Measurements from ENCODE around the gene EIF5A.

The EIF5A gene

DNA sequence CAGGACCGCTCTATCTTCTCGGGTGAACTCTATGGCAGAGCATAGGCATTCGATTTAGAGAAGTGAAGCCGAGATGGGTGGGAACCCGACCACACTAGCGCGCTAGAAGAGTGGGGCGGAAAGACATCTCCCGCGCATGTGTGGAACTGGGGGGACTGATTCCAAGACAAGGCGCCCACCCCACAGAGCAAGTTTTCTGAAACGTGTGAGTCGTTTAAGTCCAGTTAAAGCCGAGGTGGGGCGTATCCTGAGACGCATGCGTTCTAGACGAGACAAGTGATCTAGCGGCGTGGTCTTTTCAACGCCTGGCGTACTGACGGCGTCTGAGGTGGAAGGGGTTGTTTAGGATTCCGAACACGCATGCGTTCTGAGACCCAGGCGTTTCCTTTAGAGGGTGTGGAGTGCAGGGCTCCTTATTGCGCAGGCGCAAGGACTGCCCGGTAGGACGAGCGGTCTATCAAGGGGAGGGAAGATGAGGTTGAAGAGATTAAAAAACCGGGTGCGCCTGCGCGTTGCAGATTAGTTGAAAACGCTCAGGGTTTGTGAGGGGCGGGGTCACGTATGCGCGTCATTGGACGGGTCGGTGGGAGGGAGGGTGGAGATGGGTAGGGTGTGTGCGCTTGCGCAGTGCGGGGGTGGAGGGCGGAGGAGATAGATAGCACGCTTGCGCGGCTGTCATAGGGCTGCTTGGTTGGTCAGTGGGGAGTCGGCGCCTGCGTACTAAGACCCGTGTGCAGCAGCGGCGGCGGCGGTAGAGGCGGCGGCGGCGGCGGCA, at the start of gene EIF5A:
TSS of gene EIF5A (plus strand) at position 718 of the 775 bp plus-strand sequence. CDS start 2,008 bp downstream, outside the sequence.
- peak within 1 kb of the TSS; percentile 65 for H3K4me3 ChIP-seq (ENCODE audit: low read depth, low read length)
- TF ChIP-seq, protein P1, sequence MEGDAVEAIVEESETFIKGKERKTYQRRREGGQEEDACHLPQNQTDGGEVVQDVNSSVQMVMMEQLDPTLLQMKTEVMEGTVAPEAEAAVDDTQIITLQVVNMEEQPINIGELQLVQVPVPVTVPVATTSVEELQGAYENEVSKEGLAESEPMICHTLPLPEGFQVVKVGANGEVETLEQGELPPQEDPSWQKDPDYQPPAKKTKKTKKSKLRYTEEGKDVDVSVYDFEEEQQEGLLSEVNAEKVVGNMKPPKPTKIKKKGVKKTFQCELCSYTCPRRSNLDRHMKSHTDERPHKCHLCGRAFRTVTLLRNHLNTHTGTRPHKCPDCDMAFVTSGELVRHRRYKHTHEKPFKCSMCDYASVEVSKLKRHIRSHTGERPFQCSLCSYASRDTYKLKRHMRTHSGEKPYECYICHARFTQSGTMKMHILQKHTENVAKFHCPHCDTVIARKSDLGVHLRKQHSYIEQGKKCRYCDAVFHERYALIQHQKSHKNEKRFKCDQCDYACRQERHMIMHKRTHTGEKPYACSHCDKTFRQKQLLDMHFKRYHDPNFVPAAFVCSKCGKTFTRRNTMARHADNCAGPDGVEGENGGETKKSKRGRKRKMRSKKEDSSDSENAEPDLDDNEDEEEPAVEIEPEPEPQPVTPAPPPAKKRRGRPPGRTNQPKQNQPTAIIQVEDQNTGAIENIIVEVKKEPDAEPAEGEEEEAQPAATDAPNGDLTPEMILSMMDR (IDR thresholded peaks at IDR 0.05; ENCODE audit: low read depth, low read length, missing control alignments): no peak
- peak; percentile 99 for DNase-seq (ENCODE audit: low read depth)

DNA sequence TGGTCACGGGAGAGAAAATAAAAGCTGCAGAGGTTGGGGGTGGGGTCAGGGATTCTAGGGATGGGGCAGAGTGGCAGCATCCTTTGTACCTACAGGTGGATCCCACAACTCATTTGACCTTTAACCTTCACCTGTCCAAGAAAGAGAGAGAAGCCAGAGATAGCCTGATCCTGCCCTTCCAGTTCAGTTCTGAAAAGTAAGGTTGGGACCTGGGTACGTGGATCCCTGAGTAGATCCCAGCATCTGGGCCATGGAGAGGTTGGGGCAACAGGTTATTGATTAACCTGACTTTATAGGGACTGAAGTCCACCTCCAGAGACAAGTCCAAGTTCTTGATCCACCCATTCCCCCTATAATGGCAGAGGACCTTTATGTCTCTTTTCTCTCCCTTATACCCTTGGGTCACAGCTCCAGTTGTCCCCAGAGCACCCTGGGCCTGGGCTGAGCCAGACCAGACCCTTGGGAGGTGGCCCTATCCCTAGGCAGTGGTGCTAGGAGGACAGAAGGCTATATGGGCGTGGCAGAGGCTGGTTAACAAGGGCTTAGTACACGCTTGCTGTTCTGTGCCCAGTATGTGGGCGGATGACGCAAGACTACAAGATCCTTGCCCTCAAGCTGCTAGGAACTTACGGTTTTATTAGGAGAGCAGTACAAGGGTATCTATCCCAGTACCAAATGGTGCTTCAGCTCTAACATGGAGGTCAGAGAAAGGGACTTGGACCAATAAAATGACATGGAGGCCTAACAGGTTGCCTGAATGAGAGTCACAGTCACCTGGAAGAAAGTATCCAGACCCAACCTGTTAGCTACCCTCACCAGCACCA, 48.5 kb upstream of the EIF5A start:
- TF ChIP-seq, protein P1 (IDR thresholded peaks at IDR 0.05; ENCODE audit: low read depth, low read length, missing control alignments): no peak
- no peak for DNase-seq (ENCODE audit: low read depth)
- H3K4me3 ChIP-seq (ENCODE audit: low read depth, low read length): no peak overlapping the region

DNA sequence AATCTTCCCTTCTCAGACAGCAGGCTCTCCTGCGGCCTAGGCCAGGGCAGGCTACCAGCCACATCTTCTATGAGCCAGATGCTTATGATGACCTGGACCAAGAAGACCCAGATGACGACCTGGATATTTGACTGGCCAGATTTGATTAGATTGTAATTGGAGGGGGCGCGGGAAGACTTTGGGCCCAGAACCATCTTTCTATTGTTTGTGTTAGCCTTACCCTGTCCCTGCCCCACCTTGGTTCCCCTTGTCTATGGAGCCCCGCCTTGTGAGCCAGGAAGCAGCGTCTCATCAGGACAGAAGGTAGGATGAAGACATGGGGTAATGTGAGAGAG, 47.9 kb upstream of the EIF5A start:
- H3K4me3 ChIP-seq (ENCODE audit: low read depth, low read length): no peak overlapping the region
- TF ChIP-seq, protein P1 (IDR thresholded peaks at IDR 0.05; ENCODE audit: low read depth, low read length, missing control alignments): no peak

DNA sequence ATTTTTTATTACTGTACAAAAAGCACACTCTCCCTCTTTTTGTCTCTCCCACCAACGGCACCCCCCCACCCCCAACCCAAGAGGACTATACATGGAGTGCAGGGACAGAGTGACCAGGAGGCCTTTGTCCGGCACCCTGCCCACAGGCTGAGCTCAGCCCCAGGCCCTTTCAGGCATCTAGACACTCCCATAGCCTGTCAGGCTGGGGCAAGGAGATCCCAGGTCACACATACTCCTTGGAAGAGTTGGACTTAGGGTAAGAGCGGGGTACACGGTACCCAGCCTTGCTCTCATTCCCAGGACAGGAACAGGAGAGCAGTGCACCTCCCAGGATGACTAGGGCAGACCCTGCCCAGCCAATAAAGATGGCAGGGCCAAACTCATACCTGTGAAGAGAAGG, 47.3 kb upstream of the EIF5A start:
- no peak overlapping the region for H3K4me3 ChIP-seq (ENCODE audit: low read depth, low read length)
- TF ChIP-seq, protein P1 (IDR thresholded peaks at IDR 0.05; ENCODE audit: low read depth, low read length, missing control alignments): no peak
- no peak for DNase-seq (ENCODE audit: low read depth)

More for the DNA sequence above, 47.9 kb upstream of the EIF5A start:
- no peak for DNase-seq (ENCODE audit: low read depth)

DNA sequence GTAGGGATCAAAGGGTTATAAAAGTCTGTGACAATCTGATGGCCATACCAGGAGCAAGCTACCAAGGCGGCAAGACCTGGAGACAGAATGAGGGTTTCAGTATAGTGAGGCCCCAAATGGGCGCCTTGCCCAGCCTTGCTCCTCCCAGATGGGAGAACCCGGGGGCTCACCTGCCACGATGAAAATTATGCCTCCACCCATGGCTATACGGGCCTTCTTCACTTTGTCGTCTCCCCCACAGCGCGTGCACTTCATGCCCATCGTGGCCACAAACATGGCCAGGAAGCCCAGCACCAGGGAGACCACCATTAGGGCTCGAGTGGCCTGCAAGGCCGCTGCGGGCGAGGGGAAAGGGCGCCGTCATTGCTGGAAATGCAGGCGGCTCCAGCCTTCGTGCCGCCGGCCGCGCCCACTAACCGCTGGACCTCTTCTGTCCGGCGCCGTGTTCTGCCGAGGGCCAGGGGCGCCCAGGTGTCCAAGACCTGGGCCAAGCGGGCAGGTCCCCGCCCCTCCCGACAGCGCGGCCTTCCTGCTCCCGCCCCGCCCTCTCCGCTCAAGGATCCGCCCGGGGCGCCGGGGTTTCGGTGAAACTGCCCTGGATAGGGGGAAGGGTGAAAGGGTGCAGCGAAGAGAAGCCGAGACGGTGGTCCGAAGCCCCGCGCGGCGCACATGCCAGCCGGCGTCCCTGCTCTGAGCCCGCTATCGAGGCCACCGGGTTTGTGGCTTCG, 46.6 kb upstream of the EIF5A start:
- no peak for DNase-seq (ENCODE audit: low read depth)
- peak overlapping the region; percentile 34 for H3K4me3 ChIP-seq (ENCODE audit: low read depth, low read length)
- TF ChIP-seq, protein P1 (IDR thresholded peaks at IDR 0.05; ENCODE audit: low read depth, low read length, missing control alignments): no peak

DNA sequence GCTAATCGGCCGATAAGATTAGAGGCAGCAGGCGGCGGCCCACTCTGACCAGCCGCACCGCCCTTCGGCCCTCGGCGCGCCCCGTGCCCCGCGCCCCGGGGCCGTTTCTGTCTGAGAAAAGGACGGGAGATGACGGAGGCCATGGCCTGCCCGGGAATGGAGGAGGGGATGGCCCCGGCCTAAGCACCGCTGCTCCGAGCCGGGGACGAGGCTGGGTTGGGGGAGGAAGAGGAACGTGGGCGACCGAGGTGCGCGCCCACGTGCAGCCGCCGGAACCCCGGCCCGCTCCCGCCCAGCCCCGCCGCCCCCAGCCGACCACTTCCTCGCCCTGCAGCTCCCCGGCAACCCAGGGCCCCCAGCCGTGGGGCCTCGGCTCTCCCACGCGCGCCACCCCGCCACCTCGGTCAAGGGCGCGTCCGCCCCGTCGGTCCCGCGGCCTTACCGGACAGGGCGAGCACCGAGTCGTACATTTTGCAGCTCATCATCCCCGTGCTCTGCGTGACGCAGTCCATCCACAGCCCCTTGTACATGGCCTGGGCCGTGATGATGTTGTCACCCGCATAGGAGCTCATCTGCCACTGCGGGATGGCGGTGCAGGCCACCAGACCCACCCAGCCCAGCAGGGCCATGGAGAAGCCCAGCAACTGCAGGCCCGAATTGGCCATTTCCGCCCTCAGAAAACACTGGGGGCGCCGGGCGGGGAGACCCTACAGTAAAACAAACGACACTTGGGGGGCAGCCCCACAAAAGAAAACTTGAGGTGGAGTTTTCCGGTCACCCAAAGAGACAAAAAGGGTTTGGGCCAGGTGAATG, 45.8 kb upstream of the EIF5A start:
- no peak for DNase-seq (ENCODE audit: low read depth)
- H3K4me3 ChIP-seq (ENCODE audit: low read depth, low read length): peak overlapping the region; percentile 34
- TF ChIP-seq, protein P1 (IDR thresholded peaks at IDR 0.05; ENCODE audit: low read depth, low read length, missing control alignments): no peak
